GM15510 (cell line): ENCODE data around the gene KDM5B.

Experiments
- POLR2A ChIP-seq: IDR thresholded peaks from 3 replicates; pipeline ENCODE4 v1.6.1; 2011; ENCODE audit warnings: borderline replicate concordance; ENCODE audit not compliant: insufficient read length; ENCODE audit errors: extremely low read depth

Gene KDM5B

GRCh38 chr1:202710070-202711045 lies 97.9 kb downstream of the KDM5B start, which contains the start of gene SYT2:
Gene SYT2, minus strand, starts transcription at chr1:202710454. Its CDS starts 104,682 bp downstream, at chr1:202605772.
- no peak for TF ChIP-seq POLR2A

GRCh38 chr1:202709276-202710041 lies 98.8 kb downstream of the KDM5B start:
- TF ChIP-seq POLR2A = no peak

- no peak for TF ChIP-seq POLR2A
Measured at GRCh38 chr1:202708456-202709275, 99.6 kb downstream of the KDM5B start.

GRCh38 chr1:202706851-202707250 lies 101.4 kb downstream of the KDM5B start:
- TF ChIP-seq POLR2A = no peak

GRCh38 chr1:202704601-202705000 lies 103.6 kb downstream of the KDM5B start:
- TF ChIP-seq POLR2A = no peak

- no peak for TF ChIP-seq POLR2A
Measured at GRCh38 chr1:202703191-202703590, 105.0 kb downstream of the KDM5B start.

GRCh38 chr1:202702088-202702487 lies 106.1 kb downstream of the KDM5B start:
- TF ChIP-seq POLR2A = no peak

GRCh38 chr1:202701200-202701599 lies 107.0 kb downstream of the KDM5B start:
- no peak for TF ChIP-seq POLR2A

GRCh38 chr1:202700061-202700460 lies 108.2 kb downstream of the KDM5B start:
- TF ChIP-seq POLR2A = no peak

GRCh38 chr1:202698276-202698675 lies 109.9 kb downstream of the KDM5B start:
- no peak for TF ChIP-seq POLR2A

GRCh38 chr1:202697038-202697437 lies 111.2 kb downstream of the KDM5B start:
- no peak for TF ChIP-seq POLR2A

- TF ChIP-seq POLR2A = no peak
Measured at GRCh38 chr1:202694314-202694713, 113.9 kb downstream of the KDM5B start.

GRCh38 chr1:202692959-202693555 lies 115.2 kb downstream of the KDM5B start:
- no peak for TF ChIP-seq POLR2A

- no peak for TF ChIP-seq POLR2A
Measured at GRCh38 chr1:202691816-202692215, 116.4 kb downstream of the KDM5B start.

GRCh38 chr1:202689493-202690342 lies 118.5 kb downstream of the KDM5B start:
- TF ChIP-seq POLR2A = no peak
